WTC11 (cell line): ENCODE measurements around the gene TANGO2. TPM values are rescaled to one million over a fixed set of nuclear protein-coding genes. Genes with fewer than 3 reads are reported as not detected.

ENCODE experiments used
- ATAC-seq: fragments of 200-7000 bp; cut with Tn5 transposase; 2 replicates; pipeline ENCODE4 v1.10.0; 2021; ENCODE audit warnings: mild to moderate bottlenecking, moderate library complexity
- CTCF ChIA-PET: fragments of 300-600 bp; sonication (Branson Sonifier 250); formaldehyde crosslinking; loops from one replicate; lab custom pipeline; 2021; ENCODE audit warnings: antibody characterized with exemption; lab: Charles Lee
- POLR2A ChIA-PET: fragments of 350-600 bp; sonication (Branson Sonifier 250); formaldehyde crosslinking; loops from one replicate; lab custom pipeline; 2021; ENCODE audit warnings: antibody characterized with exemption; lab: Charles Lee
- DNase-seq: peaks from one replicate; pipeline ENCODE4 v3.0.0; 2021; ENCODE audit warnings: low spot score
- H3K27ac Mint-ChIP-seq: 2 replicates; pipeline ENCODE4 v1.8.0; 2021; ENCODE audit warnings: mixed read lengths
- H3K27me3 Mint-ChIP-seq: 2 replicates; pipeline ENCODE4 v1.8.0; 2021; ENCODE audit warnings: low read depth, mild to moderate bottlenecking, moderate library complexity, mixed read lengths
- H3K36me3 Mint-ChIP-seq: 2 replicates; pipeline ENCODE4 v1.8.0; 2021; ENCODE audit warnings: mixed read lengths
- H3K4me1 Mint-ChIP-seq: 2 replicates; pipeline ENCODE4 v1.8.0; 2022; ENCODE audit warnings: mixed read lengths
- H3K4me3 Mint-ChIP-seq: 2 replicates; pipeline ENCODE4 v1.8.0; 2021; ENCODE audit warnings: mild to moderate bottlenecking, moderate library complexity, mixed read lengths
- H3K9me3 Mint-ChIP-seq: 2 replicates; pipeline ENCODE4 v1.8.0; 2021; ENCODE audit warnings: mixed read lengths
- AFF4 ChIP-seq: sonication (generic); formaldehyde crosslinking; IDR thresholded peaks from 2 replicates; pipeline ENCODE4 v1.8.1; 2023; ENCODE audit warnings: mild to moderate bottlenecking, missing genetic modification reagents, borderline replicate concordance
- AR ChIP-seq: fragments of 250-450 bp; sonication (Bioruptor Pico); IDR thresholded peaks from 2 replicates; pipeline ENCODE4 v1.9.0; 2021; ENCODE audit warnings: mild to moderate bottlenecking
- ATF3 ChIP-seq: sonication (generic); formaldehyde crosslinking; conservative IDR thresholded peaks from 2 replicates; pipeline ENCODE4 v1.8.1; 2022; ENCODE audit warnings: mild to moderate bottlenecking, missing genetic modification reagents
- ATF6 ChIP-seq: sonication (generic); formaldehyde crosslinking; IDR thresholded peaks from 2 replicates; pipeline ENCODE4 v1.8.1; 2023; ENCODE audit warnings: mild to moderate bottlenecking, missing genetic modification reagents
- CBFB ChIP-seq: sonication (generic); formaldehyde crosslinking; IDR thresholded peaks from 2 replicates; pipeline ENCODE4 v1.8.1; 2022; ENCODE audit warnings: mild to moderate bottlenecking, low read depth, missing genetic modification reagents
- CREM ChIP-seq: sonication (generic); formaldehyde crosslinking; IDR thresholded peaks from 2 replicates; pipeline ENCODE4 v1.8.1; 2022; ENCODE audit warnings: mild to moderate bottlenecking, missing genetic modification reagents, moderate library complexity
- ELF4 ChIP-seq: sonication (generic); formaldehyde crosslinking; IDR thresholded peaks from 2 replicates; pipeline ENCODE4 v1.8.1; 2022; ENCODE audit warnings: low read depth, mild to moderate bottlenecking, moderate library complexity, missing genetic modification reagents
- ETV6 ChIP-seq: sonication (generic); formaldehyde crosslinking; IDR thresholded peaks from 2 replicates; pipeline ENCODE4 v1.8.1; 2022; ENCODE audit warnings: mild to moderate bottlenecking, missing genetic modification reagents
- HMGXB4 ChIP-seq: sonication (generic); formaldehyde crosslinking; IDR thresholded peaks from 2 replicates; pipeline ENCODE4 v1.8.1; 2023; ENCODE audit warnings: mild to moderate bottlenecking, moderate library complexity, missing genetic modification reagents
- JAZF1 ChIP-seq: fragments of 250-450 bp; sonication (Bioruptor Pico); IDR thresholded peaks from 2 replicates; pipeline ENCODE4 v1.9.0; 2021; ENCODE audit warnings: moderate library complexity, mild to moderate bottlenecking, inconsistent platforms
- MXD4 ChIP-seq: fragments of 250-450 bp; sonication (Bioruptor Pico); IDR thresholded peaks from 2 replicates; pipeline ENCODE4 v1.8.0; 2021; ENCODE audit warnings: mild to moderate bottlenecking, moderate library complexity, borderline replicate concordance
- NFE2L1 ChIP-seq: sonication (generic); formaldehyde crosslinking; IDR thresholded peaks from 2 replicates; pipeline ENCODE4 v1.8.1; 2023; ENCODE audit warnings: missing genetic modification reagents
- NR2C2 ChIP-seq: sonication (generic); formaldehyde crosslinking; IDR thresholded peaks from 2 replicates; pipeline ENCODE4 v1.8.0; 2022; ENCODE audit warnings: mild to moderate bottlenecking, missing genetic modification reagents
- PREB ChIP-seq: sonication (generic); formaldehyde crosslinking; IDR thresholded peaks from 2 replicates; pipeline ENCODE4 v1.8.1; 2022; ENCODE audit warnings: mild to moderate bottlenecking, missing genetic modification reagents, moderate library complexity, borderline replicate concordance
- RELA ChIP-seq: sonication (generic); formaldehyde crosslinking; IDR thresholded peaks from 2 replicates; pipeline ENCODE4 v1.8.1; 2022; ENCODE audit warnings: missing genetic modification reagents, mild to moderate bottlenecking, borderline replicate concordance
- SMAD3 ChIP-seq: sonication (generic); formaldehyde crosslinking; IDR thresholded peaks from 2 replicates; pipeline ENCODE4 v1.8.0; 2022; ENCODE audit warnings: missing genetic modification reagents, mild to moderate bottlenecking, borderline replicate concordance
- SMAD4 ChIP-seq: sonication (generic); formaldehyde crosslinking; IDR thresholded peaks from 2 replicates; pipeline ENCODE4 v1.8.0; 2022; ENCODE audit warnings: mild to moderate bottlenecking, missing genetic modification reagents
- ZNF121 ChIP-seq: sonication (generic); formaldehyde crosslinking; IDR thresholded peaks from 2 replicates; pipeline ENCODE4 v1.8.0; 2023; ENCODE audit warnings: missing genetic modification reagents
- ZNF317 ChIP-seq: sonication (generic); formaldehyde crosslinking; IDR thresholded peaks from 2 replicates; pipeline ENCODE4 v1.8.1; 2023; ENCODE audit warnings: low read depth, mild to moderate bottlenecking, moderate library complexity, missing genetic modification reagents, borderline replicate concordance
- ZNF425 ChIP-seq: fragments of 250-450 bp; sonication (Bioruptor Pico); conservative IDR thresholded peaks from 2 replicates; pipeline ENCODE4 v1.9.0; 2021; ENCODE audit warnings: mild to moderate bottlenecking
- total RNA-seq: library from RNA; stranded (reverse); gene quantifications from 3 replicates; pipeline ENCODE4 v1.2.3, GENCODE V29; 2021

The TANGO2 gene
- total RNA-seq, 1 experiment from 2014 or later = 14.8 TPM

- no peak for TF ChIP-seq HMGXB4
- no peak for TF ChIP-seq ZNF425 (CRISPR knock-in tag)
- no peak for TF ChIP-seq NFE2L1
- no peak for TF ChIP-seq PREB (CRISPR knock-in tag)
- TF ChIP-seq NR2C2 (CRISPR knock-in tag) = no peak
- no peak for TF ChIP-seq SMAD4
- TF ChIP-seq JAZF1 = no peak
- no peak for TF ChIP-seq ELF4 (CRISPR knock-in tag)
- no peak for TF ChIP-seq ATF6 (CRISPR knock-in tag)
Measured at GRCh38 chr22:20091690-20092476, 71.0 kb downstream of the TANGO2 start (continued).

GRCh38 chr22:20092477-20092854 lies 71.6 kb downstream of the TANGO2 start:
- ChIA-PET CTCF (no interaction called here), POLR2A (no interaction called here)
- Mint-ChIP-seq H3K27ac (no peak overlapping the region), H3K4me1 (no peaks in the 10 kb centered on the region), H3K4me3 (no peak overlapping the region), H3K9me3 (no peaks in the 10 kb centered on the region), H3K27me3 (no peaks in the 10 kb centered on the region), H3K36me3 (peaks cover 92% of the 10 kb centered on the region)
- ATAC-seq = no peak
- DNase-seq = no peak
- no peak for TF ChIP-seq CREM (CRISPR knock-in tag)
- TF ChIP-seq ZNF121 (CRISPR knock-in tag) = no peak
- TF ChIP-seq AFF4 (CRISPR knock-in tag) = no peak
- no peak for TF ChIP-seq ZNF317 (CRISPR knock-in tag)
- no peak for TF ChIP-seq JAZF1
- no peak for TF ChIP-seq RELA
- no peak for TF ChIP-seq CBFB (CRISPR knock-in tag)
- TF ChIP-seq PREB (CRISPR knock-in tag) = no peak
- no peak for TF ChIP-seq MXD4 (CRISPR knock-in tag)
- TF ChIP-seq ATF3 = no peak
- no peak for TF ChIP-seq ETV6 (CRISPR knock-in tag)
- TF ChIP-seq AR (CRISPR knock-in tag) = no peak
- TF ChIP-seq SMAD3 (CRISPR knock-in tag) = no peak
